CD4-positive, alpha-beta T cell (primary cell): ENCODE data around the gene ROPN1. TPM values are rescaled to one million over a fixed set of nuclear protein-coding genes. Genes with fewer than 3 reads are reported as not detected.
"Not testable (repeated sequence)": the region's sequence is repeated elsewhere in the genome, so short reads cannot be mapped to it uniquely, and the experiment has no call there.

Source experiments
- ATAC-seq: fragments of 200-7000 bp; cut with Tn5 transposase; one replicate; pipeline ENCODE4 v1.10.0; 2022; ENCODE audit warnings: mild to moderate bottlenecking; ENCODE audit not compliant: poor library complexity
- CTCF ChIA-PET: fragments of 350-600 bp; sonication (Branson Sonifier 250); formaldehyde crosslinking; loops from one replicate; lab custom pipeline; 2021; ENCODE audit warnings: antibody characterized with exemption, inconsistent platforms; lab: Charles Lee
- POLR2A ChIA-PET: fragments of 350-600 bp; sonication (Branson Sonifier 250); formaldehyde crosslinking; loops from one replicate; lab custom pipeline; 2021; ENCODE audit warnings: antibody characterized with exemption, inconsistent platforms; lab: Charles Lee
- DNase-seq, 14 experiments: peaks; one replicate each; pipeline ENCODE4 v3.0.0-alpha.2; 2013 to 2020; ENCODE audit warnings: mixed read lengths in 2 of 14
- H3K27ac ChIP-seq, 2 donors: one replicate each; pipeline versions ENCODE4 v1.5.1 to v1.7.0; 2013; ENCODE audit warnings: low read length in 2 of 2, low read depth in 1 of 2, mild to moderate bottlenecking in 1 of 2
- H3K27me3 ChIP-seq, 2 experiments: 1 replicate in 1 of 2; 2 replicates in 1 of 2; pipeline versions ENCODE4 v1.6.1 to v1.7.0; 2013; ENCODE audit warnings: low read length in 2 of 2, control low read depth in 1 of 2, mild to moderate bottlenecking in 1 of 2, moderate library complexity in 1 of 2; ENCODE audit not compliant: insufficient read depth in 2 of 2, control insufficient read depth in 1 of 2
- H3K36me3 ChIP-seq: one replicate; pipeline ENCODE4 v1.6.1; 2013; ENCODE audit warnings: low read length, control low read depth; ENCODE audit not compliant: insufficient read depth
- H3K4me1 ChIP-seq: one replicate; pipeline ENCODE4 v1.6.1; 2013; ENCODE audit warnings: low read length, control low read depth; ENCODE audit not compliant: insufficient read depth
- H3K4me3 ChIP-seq: one replicate; pipeline ENCODE4 v1.5.1; 2013; ENCODE audit warnings: mild to moderate bottlenecking, low read length, moderate library complexity
- H3K9me3 ChIP-seq, 2 experiments: 1 replicate in 1 of 2; 2 replicates in 1 of 2; pipeline versions ENCODE4 v1.6.1 to v1.7.0; 2013; ENCODE audit warnings: low read length in 2 of 2, mild to moderate bottlenecking in 2 of 2, control low read depth in 1 of 2, moderate library complexity in 1 of 2; ENCODE audit not compliant: control insufficient read depth in 1 of 2, insufficient read depth in 1 of 2
- H3K27ac Mint-ChIP-seq: one replicate; pipeline ENCODE4 v1.8.0; 2020; ENCODE audit warnings: mixed read lengths
- H3K27me3 Mint-ChIP-seq: one replicate; pipeline ENCODE4 v1.8.0; 2021; ENCODE audit warnings: mixed read lengths
- H3K36me3 Mint-ChIP-seq: one replicate; pipeline ENCODE4 v1.8.0; 2021; ENCODE audit warnings: low read depth, mixed read lengths
- H3K4me1 Mint-ChIP-seq: one replicate; pipeline ENCODE4 v1.8.0; 2021; ENCODE audit warnings: low read depth, mixed read lengths
- H3K4me3 Mint-ChIP-seq: one replicate; pipeline ENCODE4 v1.8.0; 2020; ENCODE audit warnings: mild to moderate bottlenecking, mixed read lengths
- H3K9me3 Mint-ChIP-seq: one replicate; pipeline ENCODE4 v1.8.0; 2020; ENCODE audit warnings: mixed read lengths
- intact Hi-C, 2 experiments: fragments of 100-400 bp; cut with DNase I in 1 of 2; cut with micrococcal nuclease in 1 of 2; formaldehyde crosslinking; loops; one replicate each; pipeline versions ENCODE4 v1.15.1 to v1.9.0; 2023 to 2025; cut with DNase I, micrococcal nuclease
- polyA plus RNA-seq, 2 donors: library from polyadenylated mRNA; unstranded; fragments of 120-200 nt; gene quantifications; one replicate each; pipeline ENCODE4 v1.2.1, GENCODE V29; 2013
- total RNA-seq, 174 experiments: library from RNA in 2 of 174; stranded (reverse) in 2 of 174; gene quantifications; one replicate each; pipeline ENCODE4 v1.2.3 and lab custom pipeline; 2021 to 2026
- TF ChIP-seq, protein P1 (sequence below): fragments of 200-600 bp; IDR thresholded peaks from one replicate; pipeline ENCODE4 v1.8.0; 2022; ENCODE audit warnings: antibody characterized with exemption, mild to moderate bottlenecking

The ROPN1 gene
- total RNA-seq (not detected), total RNA-seq (lab: John Stamatoyannopoulos, UW) (0 to 0.14 (median 0) reads per million in 172 experiments)
- not detected for polyA plus RNA-seq (2013, experiment 1 of 2)
- polyA plus RNA-seq (2013, experiment 2 of 2), result not detected

DNA sequence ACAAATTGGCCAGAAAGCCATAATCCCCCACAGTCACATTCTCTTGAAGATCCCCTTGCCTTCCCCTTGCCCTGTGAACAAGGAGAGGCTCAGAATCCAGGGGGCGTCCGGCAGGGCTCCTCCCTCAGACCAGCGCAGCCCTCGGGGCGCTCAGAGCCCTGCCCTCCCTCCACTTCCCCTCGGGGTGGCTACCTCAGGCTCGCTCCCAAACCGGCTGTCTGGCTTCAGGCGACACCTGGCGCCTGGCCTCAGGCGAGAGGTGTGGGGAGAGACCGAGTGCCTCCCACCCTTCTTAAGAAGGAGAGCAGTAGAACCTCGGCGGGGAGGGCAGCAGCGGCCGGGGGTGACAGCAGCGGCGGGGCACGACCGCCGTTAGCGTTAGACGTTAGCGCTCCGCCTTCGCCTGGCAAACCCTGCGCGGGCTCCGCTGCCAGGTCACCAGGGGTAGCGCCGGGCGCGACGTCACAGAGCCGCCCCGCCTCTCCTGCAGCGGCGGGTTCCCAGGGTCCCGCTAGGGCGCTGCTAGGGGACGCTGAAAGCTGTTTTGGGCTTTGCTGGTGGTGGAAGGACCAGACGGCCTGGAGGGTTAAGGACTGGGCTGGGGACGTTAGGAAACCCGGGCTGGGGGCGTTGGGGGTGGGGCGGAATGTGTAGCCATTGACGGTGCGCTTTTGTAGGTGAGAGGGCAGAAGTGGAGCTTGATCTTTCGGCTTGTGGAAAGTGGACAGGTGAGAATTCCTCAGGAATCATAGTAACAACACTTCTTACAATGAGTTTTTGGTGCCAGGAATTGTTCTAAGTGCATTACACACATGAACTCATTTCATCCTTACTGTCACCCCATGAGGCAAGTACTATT lies at the start of gene ROPN1:
TSS of gene ROPN1 (minus strand) at position 395 of the 859 bp plus-strand sequence. CDS start 11,643 bp downstream, outside the sequence.
- peak; percentile 97 for ATAC-seq
- POLR2A ChIA-PET, H3K4me1 Mint-ChIP-seq, H3K27ac Mint-ChIP-seq, H3K4me1 ChIP-seq, H3K27ac ChIP-seq, H3K36me3 Mint-ChIP-seq, H3K4me3 ChIP-seq, H3K9me3 Mint-ChIP-seq, H3K9me3 ChIP-seq, intact Hi-C loops, DNase-seq, CTCF ChIA-PET, H3K36me3 ChIP-seq: not testable (repeated sequence)
- H3K27me3 Mint-ChIP-seq, result peaks cover 47% of the 10 kb centered on the region
- H3K27me3 ChIP-seq, result peaks cover 20 to 36% of the 10 kb centered on the region in 2 experiments
- peak within 1 kb of the TSS; percentile 44 for H3K4me3 Mint-ChIP-seq

- no peak for ATAC-seq
- no peak overlapping the region for H3K27ac ChIP-seq
- H3K27me3 ChIP-seq, result peaks cover 27 to 47% of the 10 kb centered on the region in 2 experiments
- DNase-seq, result no peak
- Mint-ChIP-seq H3K4me1 (no peaks in the 10 kb centered on the region), H3K27ac (no peak overlapping the region), H3K27me3 (peaks cover 23% of the 10 kb centered on the region), H3K4me3 (no peak overlapping the region), H3K9me3 (no peaks in the 10 kb centered on the region), H3K36me3 (no peaks in the 10 kb centered on the region)
- H3K4me1 ChIP-seq, result no peaks in the 10 kb centered on the region
- H3K36me3 ChIP-seq, result no peaks in the 10 kb centered on the region
- TF ChIP-seq, protein P1, sequence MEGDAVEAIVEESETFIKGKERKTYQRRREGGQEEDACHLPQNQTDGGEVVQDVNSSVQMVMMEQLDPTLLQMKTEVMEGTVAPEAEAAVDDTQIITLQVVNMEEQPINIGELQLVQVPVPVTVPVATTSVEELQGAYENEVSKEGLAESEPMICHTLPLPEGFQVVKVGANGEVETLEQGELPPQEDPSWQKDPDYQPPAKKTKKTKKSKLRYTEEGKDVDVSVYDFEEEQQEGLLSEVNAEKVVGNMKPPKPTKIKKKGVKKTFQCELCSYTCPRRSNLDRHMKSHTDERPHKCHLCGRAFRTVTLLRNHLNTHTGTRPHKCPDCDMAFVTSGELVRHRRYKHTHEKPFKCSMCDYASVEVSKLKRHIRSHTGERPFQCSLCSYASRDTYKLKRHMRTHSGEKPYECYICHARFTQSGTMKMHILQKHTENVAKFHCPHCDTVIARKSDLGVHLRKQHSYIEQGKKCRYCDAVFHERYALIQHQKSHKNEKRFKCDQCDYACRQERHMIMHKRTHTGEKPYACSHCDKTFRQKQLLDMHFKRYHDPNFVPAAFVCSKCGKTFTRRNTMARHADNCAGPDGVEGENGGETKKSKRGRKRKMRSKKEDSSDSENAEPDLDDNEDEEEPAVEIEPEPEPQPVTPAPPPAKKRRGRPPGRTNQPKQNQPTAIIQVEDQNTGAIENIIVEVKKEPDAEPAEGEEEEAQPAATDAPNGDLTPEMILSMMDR, result no peak
- ChIA-PET CTCF (no interaction called here), POLR2A (no interaction called here)
- intact Hi-C loops, result no loop called here
- no peak overlapping the region for H3K4me3 ChIP-seq
- peaks cover 0 to 6% of the 10 kb centered on the region in 2 experiments for H3K9me3 ChIP-seq
These were observed 49.6 kb upstream of the ROPN1 start for GRCh38 chr3:124041553-124041952.

GRCh38 chr3:124037326-124037725 lies 45.4 kb upstream of the ROPN1 start:
- ATAC-seq, result no peak
- Histone ChIP-seq H3K27me3 (peaks cover 43 to 80% of the 10 kb centered on the region in 2 experiments), H3K4me1 (peaks cover 8% of the 10 kb centered on the region), H3K36me3 (no peaks in the 10 kb centered on the region), H3K9me3 (peaks cover 0 to 13% of the 10 kb centered on the region in 2 experiments), H3K27ac (no peak overlapping the region), H3K4me3 (no peak overlapping the region)
- POLR2A ChIA-PET, result no interaction called here
- Mint-ChIP-seq H3K36me3 (no peaks in the 10 kb centered on the region), H3K27ac (no peak overlapping the region), H3K9me3 (no peaks in the 10 kb centered on the region), H3K4me1 (peaks cover 14% of the 10 kb centered on the region), H3K4me3 (no peak overlapping the region), H3K27me3 (peaks cover 9% of the 10 kb centered on the region)
- no peak for DNase-seq
- intact Hi-C loops, result no loop called here
- TF ChIP-seq, protein P1, result no peak
- CTCF ChIA-PET, result no interaction called here

DNA sequence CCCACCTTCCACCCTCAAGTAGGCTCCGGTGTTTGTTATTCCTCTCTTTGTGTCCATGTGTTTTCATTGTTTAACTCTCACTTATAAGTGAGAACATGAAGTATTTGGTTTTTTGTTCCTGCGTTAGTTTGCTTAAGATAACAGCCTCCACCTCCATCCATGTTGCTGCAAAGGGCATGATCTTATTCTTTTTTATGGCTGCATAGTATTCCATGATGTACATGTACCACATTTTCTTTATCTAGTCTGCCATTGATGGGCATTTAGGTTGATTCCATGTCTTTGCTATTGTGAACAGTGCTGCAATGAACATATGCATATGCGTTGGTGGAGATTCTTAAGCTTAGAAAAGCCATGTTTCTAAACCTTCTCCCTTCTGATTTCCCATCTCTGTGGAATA lies 44.3 kb upstream of the ROPN1 start:
- ATAC-seq, H3K36me3 Mint-ChIP-seq, DNase-seq, H3K27ac ChIP-seq, H3K9me3 Mint-ChIP-seq, CTCF ChIA-PET, H3K36me3 ChIP-seq, H3K4me3 Mint-ChIP-seq, H3K4me3 ChIP-seq, intact Hi-C loops, POLR2A ChIA-PET, H3K27ac Mint-ChIP-seq, H3K4me1 ChIP-seq: not testable (repeated sequence)
- Histone ChIP-seq H3K27me3 (peaks cover 47 to 86% of the 10 kb centered on the region in 2 experiments), H3K9me3 (peaks cover 0 to 13% of the 10 kb centered on the region in 2 experiments)
- Mint-ChIP-seq H3K27me3 (peaks cover 20% of the 10 kb centered on the region), H3K4me1 (peaks cover 17% of the 10 kb centered on the region)
